Transverse colon (tissue), 4 donors: Measurements from ENCODE around the gene IL9.

Source experiments
- CTCF ChIP-seq, 5 experiments: fragments of 200-600 bp in 3 of 5; fragments of 450-650 bp in 2 of 5; sonication (generic) in 3 of 5; IDR thresholded peaks; 1 replicate in 2 of 5; 2 replicates in 3 of 5; pipeline ENCODE4 v1.5.1; 2016 to 2017; ENCODE audit warnings: antibody characterized with exemption in 5 of 5, inconsistent platforms in 3 of 5, mild to moderate bottlenecking in 2 of 5, moderate library complexity in 1 of 5
- EP300 ChIP-seq: sonication (generic); formaldehyde crosslinking; IDR thresholded peaks from one replicate; pipeline ENCODE4 v1.6.1; 2017; ENCODE audit warnings: antibody characterized with exemption, low read depth
- POLR2A ChIP-seq: fragments of 450-650 bp; IDR thresholded peaks from one replicate; pipeline ENCODE4 v1.6.1; 2016; ENCODE audit warnings: antibody characterized with exemption, mild to moderate bottlenecking, moderate library complexity
- POLR2AphosphoS5 ChIP-seq, 3 donors: sonication (generic); formaldehyde crosslinking; IDR thresholded peaks; one replicate each; pipeline ENCODE4 v1.6.1; 2016; ENCODE audit warnings: antibody characterized with exemption in 3 of 3

- TF ChIP-seq CTCF (IDR thresholded peaks at IDR 0.05) (no peak), POLR2A (no peak), POLR2AphosphoS5 (IDR thresholded peaks at IDR 0.05) (no peak), EP300 (no peak)
Observed at GRCh38 chr5:135869935-135870334, 25.7 kb downstream of the IL9 start.
